Measurements from ENCODE around the gene SYNPO.

SYNPO gene

GRCh38 chr5:150604894-150605440 lies 35.5 kb upstream of the SYNPO start:
- DNase-seq: no peak

GRCh38 chr5:150605546-150605945 lies 34.9 kb upstream of the SYNPO start:
- no peak for DNase-seq

GRCh38 chr5:150606476-150606875 lies 34.0 kb upstream of the SYNPO start:
- DNase-seq: no peak

GRCh38 chr5:150607105-150607504 lies 33.4 kb upstream of the SYNPO start:
- DNase-seq: no peak

GRCh38 chr5:150607991-150608390 lies 32.5 kb upstream of the SYNPO start:
- no peak for DNase-seq

GRCh38 chr5:150608991-150609390 lies 31.5 kb upstream of the SYNPO start:
- no peak for DNase-seq

- no peak for DNase-seq
Measured at GRCh38 chr5:150609843-150610584, 30.4 kb upstream of the SYNPO start.

GRCh38 chr5:150611026-150611425 lies 29.4 kb upstream of the SYNPO start:
- no peak for DNase-seq

- DNase-seq: no peak
Measured at GRCh38 chr5:150612405-150612804, 28.1 kb upstream of the SYNPO start.

- no peak for DNase-seq
Measured at GRCh38 chr5:150612905-150613670, 27.4 kb upstream of the SYNPO start.

- DNase-seq: no peak
Measured at GRCh38 chr5:150613991-150614660, 26.3 kb upstream of the SYNPO start.

GRCh38 chr5:150614661-150615060 lies 25.8 kb upstream of the SYNPO start:
- no peak for DNase-seq

- no peak for DNase-seq
Measured at GRCh38 chr5:150615141-150615699, 25.2 kb upstream of the SYNPO start.

GRCh38 chr5:150616024-150616470 lies 24.4 kb upstream of the SYNPO start:
- DNase-seq: no peak

GRCh38 chr5:150616506-150616905 lies 24.0 kb upstream of the SYNPO start:
- DNase-seq: no peak

- DNase-seq: no peak
Measured at GRCh38 chr5:150618163-150618562, 22.3 kb upstream of the SYNPO start.

GRCh38 chr5:150618588-150619281 lies 21.7 kb upstream of the SYNPO start:
- DNase-seq: peak; percentile 56

GRCh38 chr5:150619359-150620230 lies 20.9 kb upstream of the SYNPO start:
- peak; percentile 54 for DNase-seq

- no peak for DNase-seq
Measured at GRCh38 chr5:150621301-150621700, 19.2 kb upstream of the SYNPO start.

- DNase-seq: no peak
Measured at GRCh38 chr5:150622157-150622556, 18.3 kb upstream of the SYNPO start.

Data from right kidney (tissue), 1 donor.